HCT116 (cell line): ENCODE results near the gene ASB3. TPM values are rescaled to one million over a fixed set of nuclear protein-coding genes. Genes with fewer than 3 reads are reported as not detected.

Experiments used
- ATAC-seq: fragments of 200-7000 bp; cut with Tn5 transposase; 2 replicates; pipeline ENCODE4 v1.9.1; 2020; ENCODE audit warnings: mild to moderate bottlenecking, moderate library complexity
- BruUV-seq: library from RNA; stranded (reverse); fragments of 400-500 nt; replicated peaks from 2 replicates; lab custom pipeline; 2021; lab: Mats Ljungman, UMichigan
- CTCF ChIA-PET: fragments of 300-600 bp; sonication (Branson Sonifier 250); formaldehyde crosslinking; loops from one replicate; lab custom pipeline; 2021; ENCODE audit warnings: antibody characterized with exemption; lab: Charles Lee
- POLR2A ChIA-PET: fragments of 300-600, 350-600 bp; sonication (Branson Sonifier 250); formaldehyde crosslinking; loops from one replicate; lab custom pipeline; 2021; ENCODE audit warnings: antibody characterized with exemption; lab: Charles Lee
- RAD21 ChIA-PET, 2 experiments: fragments of 300-600 bp; sonication (Branson Sonifier 250); formaldehyde crosslinking; loops; one replicate each; lab custom pipeline; 2023; ENCODE audit warnings: low total read pairs in 2 of 2; ENCODE audit not compliant: uncharacterized antibody in 2 of 2, unreplicated experiment in 2 of 2, low non-redundant PET in 1 of 2; lab: Charles Lee
- DNase-seq: peaks from one replicate; pipeline ENCODE4 v3.0.0-alpha.2; 2010; ENCODE audit warnings: low read depth, low spot score
- H2AFZ ChIP-seq: fragments of 200-600 bp; shearing (Covaris generic), sonication (generic); 2 replicates; pipeline ENCODE4 v1.6.1; 2017; ENCODE audit warnings: low read depth, mixed run types, mixed read lengths, antibody characterized with exemption, low read length; ENCODE audit not compliant: poor library complexity, severe bottlenecking
- H3K27ac ChIP-seq: 2 replicates; pipeline ENCODE4 v1.5.1; 2012; ENCODE audit warnings: low read depth, low read length
- H3K27me3 ChIP-seq: fragments of 200-600 bp; sonication (generic); 2 replicates; pipeline ENCODE4 v1.6.1; 2016; ENCODE audit warnings: mixed run types, low read length, mixed read lengths; ENCODE audit not compliant: insufficient read depth
- H3K36me3 ChIP-seq, 2 experiments: fragments of 200-500 bp in 1 of 2; fragments of 200-600 bp in 1 of 2; sonication (Bioruptor generic) in 1 of 2; sonication (generic) in 1 of 2; 2 replicates each; pipeline versions ENCODE4 v1.5.1 to v1.6.1; 2014 to 2016; ENCODE audit warnings: low read length in 2 of 2, inconsistent platforms in 1 of 2, mixed read lengths in 1 of 2, mixed run types in 1 of 2; ENCODE audit not compliant: insufficient read depth in 2 of 2, control insufficient read depth in 1 of 2
- H3K4me1 ChIP-seq, 2 experiments: fragments of 200-600 bp in 1 of 2; sonication (generic) in 1 of 2; 2 replicates each; pipeline versions ENCODE4 v1.5.1 to v1.6.1; 2012 to 2017; ENCODE audit warnings: low read length in 2 of 2, inconsistent platforms in 1 of 2, mild to moderate bottlenecking in 1 of 2, mixed read lengths in 1 of 2, mixed run types in 1 of 2, moderate library complexity in 1 of 2; ENCODE audit not compliant: insufficient read depth in 2 of 2, control insufficient read depth in 1 of 2
- H3K4me2 ChIP-seq: fragments of 200-600 bp; sonication (generic); 2 replicates; pipeline ENCODE4 v1.6.1; 2017; ENCODE audit warnings: mixed run types, low read length, mixed read lengths
- H3K4me3 ChIP-seq, 2 experiments: fragments of 200-600 bp in 1 of 2; sonication (generic) in 1 of 2; replicated peaks in 1 of 2; 2 replicates each; pipeline ENCODE4 v1.5.1; 2011 to 2016; ENCODE audit warnings: low read length in 2 of 2, control low read depth in 1 of 2, low read depth in 1 of 2, mild to moderate bottlenecking in 1 of 2, mixed read lengths in 1 of 2, mixed run types in 1 of 2
- H3K79me2 ChIP-seq: fragments of 200-600 bp; sonication (generic); 2 replicates; pipeline ENCODE4 v1.6.1; 2017; ENCODE audit warnings: mild to moderate bottlenecking, mixed run types, low read length, moderate library complexity, mixed read lengths; ENCODE audit not compliant: insufficient read depth
- H3K9ac ChIP-seq: fragments of 200-600 bp; sonication (generic); 2 replicates; pipeline ENCODE4 v1.6.1; 2016; ENCODE audit warnings: low read length, mixed read lengths
- H3K9me2 ChIP-seq: fragments of 200-600 bp; sonication (generic), shearing (Covaris generic); 2 replicates; pipeline ENCODE4 v1.6.1; 2017; ENCODE audit warnings: mixed run types, mild to moderate bottlenecking, moderate library complexity; ENCODE audit not compliant: insufficient read depth
- H3K9me3 ChIP-seq, 2 experiments: fragments of 200-500 bp in 1 of 2; fragments of 200-600 bp in 1 of 2; sonication (Bioruptor generic) in 1 of 2; sonication (generic) in 1 of 2; 2 replicates each; pipeline ENCODE4 v1.6.1; 2014 to 2017; ENCODE audit warnings: low read length in 2 of 2, mixed read lengths in 2 of 2, inconsistent platforms in 1 of 2, low read depth in 1 of 2, mild to moderate bottlenecking in 1 of 2, mixed run types in 1 of 2, moderate library complexity in 1 of 2; ENCODE audit not compliant: control insufficient read depth in 1 of 2, insufficient read depth in 1 of 2
- H4K20me1 ChIP-seq: fragments of 200-600 bp; sonication (generic), shearing (Covaris generic); 2 replicates; pipeline ENCODE4 v1.6.1; 2017; ENCODE audit warnings: mixed run types, mild to moderate bottlenecking, moderate library complexity; ENCODE audit not compliant: insufficient read depth
- CBX3 ChIP-seq: IDR thresholded peaks from 2 replicates; pipeline ENCODE4 v1.6.1; 2012; ENCODE audit warnings: low read depth
- ELF1 ChIP-seq: IDR thresholded peaks from 2 replicates; pipeline ENCODE4 v1.6.1; 2012; ENCODE audit warnings: low read depth, borderline replicate concordance
- EZH2phosphoT487 ChIP-seq: fragments of 200-600 bp; IDR thresholded peaks from 2 replicates; pipeline ENCODE4 v1.6.1; 2018; ENCODE audit warnings: antibody characterized with exemption, borderline replicate concordance
- FOSL1 ChIP-seq: IDR thresholded peaks from 2 replicates; pipeline ENCODE4 v1.6.1; 2012; ENCODE audit warnings: low read depth
- SP1 ChIP-seq: IDR thresholded peaks from 2 replicates; pipeline ENCODE4 v1.6.1; 2012; ENCODE audit warnings: low read depth
- intact Hi-C: fragments of 100-400 bp; cut with micrococcal nuclease; formaldehyde crosslinking; loops from 2 replicates; pipeline ENCODE4 v1.10.0; 2022
- total RNA-seq: library from RNA; stranded (reverse); gene quantifications from one replicate; pipeline ENCODE4 v1.2.1, GENCODE V29; 2021; ENCODE audit not compliant: unreplicated experiment
- TF ChIP-seq, protein P1 (sequence below): IDR thresholded peaks from 2 replicates; pipeline ENCODE4 v1.6.1; 2012; ENCODE audit warnings: low read depth

Gene ASB3
- total RNA-seq, 1 experiment from 2014 or later = 17.3 TPM

DNA sequence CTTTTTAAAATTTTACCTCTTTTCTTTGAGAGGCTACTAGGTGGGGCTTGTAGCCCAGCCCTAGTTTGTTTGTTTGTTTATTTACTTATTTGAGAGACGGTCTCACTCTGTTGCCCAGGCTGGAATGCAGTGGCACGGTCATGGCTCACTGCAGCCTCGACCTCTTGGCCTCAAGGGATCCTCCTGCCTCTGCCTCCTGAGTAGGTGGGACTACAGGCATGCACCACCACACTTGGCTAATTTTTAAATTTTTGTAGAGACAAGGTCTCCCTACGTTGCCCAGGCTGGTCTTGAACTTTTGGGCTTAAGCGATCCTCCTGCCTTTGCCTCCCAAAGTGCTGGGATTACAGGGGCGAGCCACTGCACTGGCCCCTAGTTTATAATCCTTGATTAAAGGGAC is 35.1 kb upstream of the ASB3 start (continued):
- TF ChIP-seq FOSL1 (no peak), EZH2phosphoT487 (no peak), SP1 (no peak)
- TF ChIP-seq, protein P1, sequence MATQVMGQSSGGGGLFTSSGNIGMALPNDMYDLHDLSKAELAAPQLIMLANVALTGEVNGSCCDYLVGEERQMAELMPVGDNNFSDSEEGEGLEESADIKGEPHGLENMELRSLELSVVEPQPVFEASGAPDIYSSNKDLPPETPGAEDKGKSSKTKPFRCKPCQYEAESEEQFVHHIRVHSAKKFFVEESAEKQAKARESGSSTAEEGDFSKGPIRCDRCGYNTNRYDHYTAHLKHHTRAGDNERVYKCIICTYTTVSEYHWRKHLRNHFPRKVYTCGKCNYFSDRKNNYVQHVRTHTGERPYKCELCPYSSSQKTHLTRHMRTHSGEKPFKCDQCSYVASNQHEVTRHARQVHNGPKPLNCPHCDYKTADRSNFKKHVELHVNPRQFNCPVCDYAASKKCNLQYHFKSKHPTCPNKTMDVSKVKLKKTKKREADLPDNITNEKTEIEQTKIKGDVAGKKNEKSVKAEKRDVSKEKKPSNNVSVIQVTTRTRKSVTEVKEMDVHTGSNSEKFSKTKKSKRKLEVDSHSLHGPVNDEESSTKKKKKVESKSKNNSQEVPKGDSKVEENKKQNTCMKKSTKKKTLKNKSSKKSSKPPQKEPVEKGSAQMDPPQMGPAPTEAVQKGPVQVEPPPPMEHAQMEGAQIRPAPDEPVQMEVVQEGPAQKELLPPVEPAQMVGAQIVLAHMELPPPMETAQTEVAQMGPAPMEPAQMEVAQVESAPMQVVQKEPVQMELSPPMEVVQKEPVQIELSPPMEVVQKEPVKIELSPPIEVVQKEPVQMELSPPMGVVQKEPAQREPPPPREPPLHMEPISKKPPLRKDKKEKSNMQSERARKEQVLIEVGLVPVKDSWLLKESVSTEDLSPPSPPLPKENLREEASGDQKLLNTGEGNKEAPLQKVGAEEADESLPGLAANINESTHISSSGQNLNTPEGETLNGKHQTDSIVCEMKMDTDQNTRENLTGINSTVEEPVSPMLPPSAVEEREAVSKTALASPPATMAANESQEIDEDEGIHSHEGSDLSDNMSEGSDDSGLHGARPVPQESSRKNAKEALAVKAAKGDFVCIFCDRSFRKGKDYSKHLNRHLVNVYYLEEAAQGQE = no peak

DNA sequence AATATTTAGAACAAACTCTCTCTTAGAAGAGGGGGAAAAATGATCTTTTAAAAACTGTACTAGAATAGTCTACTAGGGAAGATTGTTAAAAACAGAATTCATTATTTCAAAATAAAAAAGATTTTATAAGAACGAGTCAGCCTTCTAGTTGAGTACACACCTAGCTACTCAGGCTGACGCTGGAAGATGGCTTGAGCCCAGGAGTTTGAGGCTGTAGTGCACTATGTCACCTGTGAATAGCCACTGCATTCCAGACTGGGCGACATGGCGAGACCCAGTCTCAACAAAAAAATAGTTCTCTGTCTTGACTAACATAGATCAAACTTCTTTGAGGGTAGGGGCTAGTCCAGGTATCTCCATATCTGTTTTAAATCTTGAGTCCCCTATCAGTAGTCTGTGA is 34.0 kb upstream of the ASB3 start:
- Histone ChIP-seq H3K4me3 (no peak overlapping the region), H3K4me2 (no peak overlapping the region), H2AFZ (no peak overlapping the region), H3K36me3 (no peaks in the 10 kb centered on the region; a peak in 1 of 4 replicates), H3K79me2 (no peaks in the 10 kb centered on the region), H3K9me3 (no peaks in the 10 kb centered on the region), H3K9me2 (no peaks in the 10 kb centered on the region), H3K27me3 (no peaks in the 10 kb centered on the region), H4K20me1 (no peaks in the 10 kb centered on the region), H3K27ac (no peak overlapping the region), H3K4me1 (no peaks in the 10 kb centered on the region), H3K9ac (no peak overlapping the region)
- RAD21 ChIA-PET = no interaction called here
- no TSS peak for BruUV-seq
- POLR2A ChIA-PET = no interaction called here
- DNase-seq (no peak), ATAC-seq (no peak)
- CTCF ChIA-PET = no interaction called here
- intact Hi-C loops = no loop called here
- TF ChIP-seq SP1 = no peak
- no peak for TF ChIP-seq ELF1
- TF ChIP-seq CBX3 = no peak
